ENCODE data around the gene DGCR8.

GRCh38 chr22:20137671-20138416, 57.8 kb downstream of the DGCR8 start:
- TF ChIP-seq CTCF (IDR thresholded peaks at IDR 0.05; ENCODE audit: borderline replicate concordance, extremely low read depth, low read length, poor library complexity, severe bottlenecking): no peak
- TF ChIP-seq EZH2 (IDR thresholded peaks at IDR 0.05; ENCODE audit: borderline replicate concordance, low read depth, low read length, severe bottlenecking): no peak
